HS-5 (cell line): ENCODE data around the gene BANP.
"Not testable (repeated sequence)": the region's sequence is repeated elsewhere in the genome, so short reads cannot be mapped to it uniquely, and the experiment has no call there.

Experiments
- DNase-seq: peaks from one replicate; pipeline ENCODE4 v3.0.0-alpha.2; 2012; ENCODE audit warnings: low read depth

BANP gene

GRCh38 chr16:87950765-87951551, at the start of gene BANP:
Gene BANP (plus strand): TSS chr16:87951434. CDS start chr16:87975116, 23,682 bp downstream.
- DNase-seq, result peak; percentile 76

GRCh38 chr16:87904963-87905362, 46.3 kb upstream of the BANP start:
- not testable (repeated sequence) for DNase-seq

- not testable (repeated sequence) for DNase-seq
Observed at GRCh38 chr16:87905521-87905920, 45.7 kb upstream of the BANP start.

- not testable (repeated sequence) for DNase-seq
Observed at GRCh38 chr16:87908101-87908500, 43.1 kb upstream of the BANP start.

GRCh38 chr16:87909203-87909935, 41.9 kb upstream of the BANP start:
- not testable (repeated sequence) for DNase-seq

- not testable (repeated sequence) for DNase-seq
Observed at GRCh38 chr16:87911106-87911763, 40.0 kb upstream of the BANP start.

- DNase-seq, result not testable (repeated sequence)
Observed at GRCh38 chr16:87912691-87913090, 38.5 kb upstream of the BANP start.

GRCh38 chr16:87914021-87914725, 37.1 kb upstream of the BANP start:
- DNase-seq, result not testable (repeated sequence)

GRCh38 chr16:87914812-87915211, 36.4 kb upstream of the BANP start:
- no peak for DNase-seq

- no peak for DNase-seq
Observed at GRCh38 chr16:87917503-87917902, 33.7 kb upstream of the BANP start.

- no peak for DNase-seq
Observed at GRCh38 chr16:87918338-87918737, 32.9 kb upstream of the BANP start.

GRCh38 chr16:87918866-87919680, 32.2 kb upstream of the BANP start:
- DNase-seq, result no peak

GRCh38 chr16:87919681-87919994, 31.6 kb upstream of the BANP start:
- DNase-seq, result no peak

GRCh38 chr16:87921236-87921773, 29.9 kb upstream of the BANP start:
- DNase-seq, result no peak

- DNase-seq, result no peak
Observed at GRCh38 chr16:87922250-87922871, 28.9 kb upstream of the BANP start.

GRCh38 chr16:87924041-87924810, 27.0 kb upstream of the BANP start:
- no peak for DNase-seq

- DNase-seq, result no peak
Observed at GRCh38 chr16:87924811-87925670, 26.2 kb upstream of the BANP start.

- DNase-seq, result no peak
Observed at GRCh38 chr16:87926246-87927194, 24.7 kb upstream of the BANP start.
